ENCODE results near the gene PCDHGA2.

DNA sequence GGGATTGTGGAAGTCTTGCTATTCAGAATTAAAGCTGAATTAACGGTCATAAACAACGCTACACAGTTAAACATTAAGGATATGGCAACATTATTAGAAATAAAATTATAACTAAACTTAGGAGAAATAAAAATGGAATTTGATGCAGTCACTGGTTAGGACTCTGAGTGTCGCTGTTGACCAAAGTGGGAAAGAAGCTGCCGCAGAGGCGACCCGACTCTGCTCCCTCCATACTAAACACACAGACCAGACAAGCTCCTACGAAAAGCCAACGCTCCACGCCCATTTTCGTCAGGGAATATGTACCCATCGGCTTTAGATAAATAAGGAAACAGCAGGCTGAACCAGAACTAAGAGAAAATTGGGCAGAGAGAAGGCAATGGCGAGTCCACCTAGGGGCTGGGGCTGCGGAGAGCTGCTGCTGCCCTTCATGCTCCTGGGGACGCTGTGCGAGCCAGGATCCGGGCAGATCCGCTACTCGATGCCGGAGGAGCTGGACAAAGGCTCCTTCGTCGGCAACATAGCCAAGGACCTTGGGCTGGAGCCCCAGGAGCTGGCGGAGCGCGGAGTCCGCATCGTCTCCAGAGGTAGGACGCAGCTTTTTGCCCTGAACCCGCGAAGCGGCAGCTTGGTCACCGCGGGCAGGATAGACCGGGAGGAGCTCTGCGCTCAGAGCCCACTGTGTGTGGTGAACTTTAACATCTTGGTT, 25.5 kb downstream of the PCDHGA2 start, which contains the start of gene PCDHGA5:
- TF ChIP-seq, protein P1, sequence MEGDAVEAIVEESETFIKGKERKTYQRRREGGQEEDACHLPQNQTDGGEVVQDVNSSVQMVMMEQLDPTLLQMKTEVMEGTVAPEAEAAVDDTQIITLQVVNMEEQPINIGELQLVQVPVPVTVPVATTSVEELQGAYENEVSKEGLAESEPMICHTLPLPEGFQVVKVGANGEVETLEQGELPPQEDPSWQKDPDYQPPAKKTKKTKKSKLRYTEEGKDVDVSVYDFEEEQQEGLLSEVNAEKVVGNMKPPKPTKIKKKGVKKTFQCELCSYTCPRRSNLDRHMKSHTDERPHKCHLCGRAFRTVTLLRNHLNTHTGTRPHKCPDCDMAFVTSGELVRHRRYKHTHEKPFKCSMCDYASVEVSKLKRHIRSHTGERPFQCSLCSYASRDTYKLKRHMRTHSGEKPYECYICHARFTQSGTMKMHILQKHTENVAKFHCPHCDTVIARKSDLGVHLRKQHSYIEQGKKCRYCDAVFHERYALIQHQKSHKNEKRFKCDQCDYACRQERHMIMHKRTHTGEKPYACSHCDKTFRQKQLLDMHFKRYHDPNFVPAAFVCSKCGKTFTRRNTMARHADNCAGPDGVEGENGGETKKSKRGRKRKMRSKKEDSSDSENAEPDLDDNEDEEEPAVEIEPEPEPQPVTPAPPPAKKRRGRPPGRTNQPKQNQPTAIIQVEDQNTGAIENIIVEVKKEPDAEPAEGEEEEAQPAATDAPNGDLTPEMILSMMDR (IDR thresholded peaks at IDR 0.05; ENCODE audit: poor library complexity, severe bottlenecking) = no peak
- TF ChIP-seq, protein P2, sequence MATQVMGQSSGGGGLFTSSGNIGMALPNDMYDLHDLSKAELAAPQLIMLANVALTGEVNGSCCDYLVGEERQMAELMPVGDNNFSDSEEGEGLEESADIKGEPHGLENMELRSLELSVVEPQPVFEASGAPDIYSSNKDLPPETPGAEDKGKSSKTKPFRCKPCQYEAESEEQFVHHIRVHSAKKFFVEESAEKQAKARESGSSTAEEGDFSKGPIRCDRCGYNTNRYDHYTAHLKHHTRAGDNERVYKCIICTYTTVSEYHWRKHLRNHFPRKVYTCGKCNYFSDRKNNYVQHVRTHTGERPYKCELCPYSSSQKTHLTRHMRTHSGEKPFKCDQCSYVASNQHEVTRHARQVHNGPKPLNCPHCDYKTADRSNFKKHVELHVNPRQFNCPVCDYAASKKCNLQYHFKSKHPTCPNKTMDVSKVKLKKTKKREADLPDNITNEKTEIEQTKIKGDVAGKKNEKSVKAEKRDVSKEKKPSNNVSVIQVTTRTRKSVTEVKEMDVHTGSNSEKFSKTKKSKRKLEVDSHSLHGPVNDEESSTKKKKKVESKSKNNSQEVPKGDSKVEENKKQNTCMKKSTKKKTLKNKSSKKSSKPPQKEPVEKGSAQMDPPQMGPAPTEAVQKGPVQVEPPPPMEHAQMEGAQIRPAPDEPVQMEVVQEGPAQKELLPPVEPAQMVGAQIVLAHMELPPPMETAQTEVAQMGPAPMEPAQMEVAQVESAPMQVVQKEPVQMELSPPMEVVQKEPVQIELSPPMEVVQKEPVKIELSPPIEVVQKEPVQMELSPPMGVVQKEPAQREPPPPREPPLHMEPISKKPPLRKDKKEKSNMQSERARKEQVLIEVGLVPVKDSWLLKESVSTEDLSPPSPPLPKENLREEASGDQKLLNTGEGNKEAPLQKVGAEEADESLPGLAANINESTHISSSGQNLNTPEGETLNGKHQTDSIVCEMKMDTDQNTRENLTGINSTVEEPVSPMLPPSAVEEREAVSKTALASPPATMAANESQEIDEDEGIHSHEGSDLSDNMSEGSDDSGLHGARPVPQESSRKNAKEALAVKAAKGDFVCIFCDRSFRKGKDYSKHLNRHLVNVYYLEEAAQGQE (IDR thresholded peaks at IDR 0.05; ENCODE audit: borderline replicate concordance) = no peak
- TF ChIP-seq TAF1 (IDR thresholded peaks at IDR 0.05; ENCODE audit: low read depth) (no peak), EZH2 (IDR thresholded peaks at IDR 0.05; ENCODE audit: borderline replicate concordance, insufficient read depth, low read length, poor library complexity, severe bottlenecking) (no peak), POLR2AphosphoS5 (IDR thresholded peaks at IDR 0.05) (no peak), RAD21 (conservative IDR thresholded peaks at IDR 0.05) (no peak), EP300 (conservative IDR thresholded peaks at IDR 0.05; ENCODE audit: poor library complexity, severe bottlenecking) (no peak)

All from neural cell (in vitro differentiated cells).